Transverse colon (tissue), 3 donors: Measurements from ENCODE around the gene TRRAP.

ENCODE experiments used
- EP300 ChIP-seq: sonication (generic); formaldehyde crosslinking; IDR thresholded peaks from one replicate; pipeline ENCODE4 v1.6.1; 2017; ENCODE audit warnings: antibody characterized with exemption, low read depth
- TF ChIP-seq, protein P1 (sequence below), 5 experiments: fragments of 200-600 bp in 3 of 5; fragments of 450-650 bp in 2 of 5; sonication (generic) in 3 of 5; IDR thresholded peaks; 1 replicate in 2 of 5; 2 replicates in 3 of 5; pipeline ENCODE4 v1.5.1; 2016 to 2017; ENCODE audit warnings: antibody characterized with exemption in 5 of 5, inconsistent platforms in 3 of 5, mild to moderate bottlenecking in 2 of 5, moderate library complexity in 1 of 5

DNA sequence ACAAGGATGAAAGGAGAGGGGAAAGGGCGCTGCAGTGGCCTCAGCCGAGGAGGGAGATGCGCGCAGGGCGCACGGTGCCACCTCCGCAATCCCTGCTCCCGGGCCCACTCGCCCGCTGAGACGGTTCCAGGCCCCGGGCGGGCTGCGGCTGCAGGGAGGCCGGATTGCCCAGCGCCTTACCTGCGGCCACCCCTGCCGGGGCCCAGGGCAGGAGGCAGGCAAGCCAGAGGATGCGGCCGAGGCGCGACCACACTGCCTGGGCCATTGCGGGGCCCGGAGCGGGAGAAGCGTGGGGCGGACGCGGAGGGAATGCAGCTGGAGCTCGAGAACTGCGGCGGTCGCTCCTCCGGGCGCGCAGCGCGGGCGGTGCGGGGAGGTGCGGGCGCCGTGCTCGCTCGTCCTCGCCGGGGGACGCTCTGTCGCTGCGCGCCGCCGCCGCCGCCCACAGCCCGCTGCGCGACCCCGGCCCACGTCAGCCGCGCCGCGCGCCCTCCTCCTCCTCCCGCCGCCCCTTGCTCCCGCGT is 8.7 kb upstream of the TRRAP start, which contains the start of gene TMEM130:
- TF ChIP-seq EP300: no peak
- TF ChIP-seq, protein P1, sequence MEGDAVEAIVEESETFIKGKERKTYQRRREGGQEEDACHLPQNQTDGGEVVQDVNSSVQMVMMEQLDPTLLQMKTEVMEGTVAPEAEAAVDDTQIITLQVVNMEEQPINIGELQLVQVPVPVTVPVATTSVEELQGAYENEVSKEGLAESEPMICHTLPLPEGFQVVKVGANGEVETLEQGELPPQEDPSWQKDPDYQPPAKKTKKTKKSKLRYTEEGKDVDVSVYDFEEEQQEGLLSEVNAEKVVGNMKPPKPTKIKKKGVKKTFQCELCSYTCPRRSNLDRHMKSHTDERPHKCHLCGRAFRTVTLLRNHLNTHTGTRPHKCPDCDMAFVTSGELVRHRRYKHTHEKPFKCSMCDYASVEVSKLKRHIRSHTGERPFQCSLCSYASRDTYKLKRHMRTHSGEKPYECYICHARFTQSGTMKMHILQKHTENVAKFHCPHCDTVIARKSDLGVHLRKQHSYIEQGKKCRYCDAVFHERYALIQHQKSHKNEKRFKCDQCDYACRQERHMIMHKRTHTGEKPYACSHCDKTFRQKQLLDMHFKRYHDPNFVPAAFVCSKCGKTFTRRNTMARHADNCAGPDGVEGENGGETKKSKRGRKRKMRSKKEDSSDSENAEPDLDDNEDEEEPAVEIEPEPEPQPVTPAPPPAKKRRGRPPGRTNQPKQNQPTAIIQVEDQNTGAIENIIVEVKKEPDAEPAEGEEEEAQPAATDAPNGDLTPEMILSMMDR (IDR thresholded peaks at IDR 0.05): no peak
